Activated CD4-positive, CD25-positive, alpha-beta regulatory T cell treated with anti-CD3 and anti-CD28 coated beads, Interleukin-2, amount 50 U/mL, for 72 hours (primary cell): Measurements from ENCODE around the gene DIS3L.
"Not testable (repeated sequence)": the region's sequence is repeated elsewhere in the genome, so short reads cannot be mapped to it uniquely, and the experiment has no call there.

ENCODE experiments used
- DNase-seq: peaks from one replicate; pipeline ENCODE4 v3.0.0; 2021

The DIS3L gene

GRCh38 chr15:66278671-66279070, 14.7 kb upstream of the DIS3L start:
- no peak for DNase-seq

DNA sequence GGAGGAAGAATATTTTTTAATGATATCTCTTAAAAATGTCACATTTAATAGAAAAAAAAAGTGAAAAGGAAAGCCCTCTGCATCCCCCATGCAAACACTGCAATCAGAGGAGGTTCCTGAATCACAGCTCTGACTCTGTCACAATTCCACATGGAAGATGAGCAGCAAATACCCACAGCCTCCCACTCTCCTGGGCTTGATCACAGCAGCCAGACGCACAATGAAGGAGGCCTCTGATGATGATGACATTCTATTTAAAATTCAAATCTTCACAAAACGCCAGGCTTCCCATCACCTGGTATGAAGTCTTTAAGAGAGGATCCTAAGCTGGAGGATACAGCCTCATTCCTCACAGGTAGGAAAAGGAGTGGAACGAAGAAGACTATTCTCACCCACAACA, 9.1 kb upstream of the DIS3L start:
- DNase-seq: no peak

DNA sequence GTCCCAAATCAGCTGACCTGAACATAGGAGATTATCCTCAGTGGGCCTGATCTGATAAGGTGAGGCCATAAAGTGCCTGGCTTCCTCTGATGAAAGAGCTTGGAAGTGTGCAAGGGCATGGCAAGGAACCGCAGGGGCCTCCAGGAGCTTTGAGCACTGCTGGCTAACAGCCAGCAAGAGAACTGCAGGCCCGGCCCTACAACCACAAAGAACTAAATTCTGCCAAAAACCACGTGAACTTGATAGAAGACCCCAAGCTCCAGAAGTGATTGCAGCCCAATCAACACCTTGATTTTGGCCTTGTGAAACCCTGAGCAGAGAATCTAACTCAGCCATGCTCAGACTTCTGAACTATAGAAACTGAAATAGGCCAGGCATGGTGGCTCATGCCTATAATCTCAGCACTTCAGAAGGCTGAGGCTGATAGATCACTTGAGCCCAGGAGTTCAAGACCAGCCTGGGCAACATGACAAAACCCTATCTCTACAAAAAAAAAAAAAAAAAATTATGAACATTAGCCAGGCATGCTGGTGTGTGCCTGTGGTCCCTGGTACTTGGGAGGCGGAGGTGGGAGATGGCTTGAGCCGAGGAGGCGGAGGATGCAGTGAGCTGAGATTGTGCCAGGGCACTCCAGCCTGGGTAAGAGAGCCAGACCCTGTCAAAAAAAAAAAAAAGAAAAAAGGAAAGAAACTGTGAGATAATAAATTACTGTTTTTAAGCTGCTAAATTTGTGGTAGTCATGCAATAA, 7.7 kb upstream of the DIS3L start:
- DNase-seq: no peak

DNA sequence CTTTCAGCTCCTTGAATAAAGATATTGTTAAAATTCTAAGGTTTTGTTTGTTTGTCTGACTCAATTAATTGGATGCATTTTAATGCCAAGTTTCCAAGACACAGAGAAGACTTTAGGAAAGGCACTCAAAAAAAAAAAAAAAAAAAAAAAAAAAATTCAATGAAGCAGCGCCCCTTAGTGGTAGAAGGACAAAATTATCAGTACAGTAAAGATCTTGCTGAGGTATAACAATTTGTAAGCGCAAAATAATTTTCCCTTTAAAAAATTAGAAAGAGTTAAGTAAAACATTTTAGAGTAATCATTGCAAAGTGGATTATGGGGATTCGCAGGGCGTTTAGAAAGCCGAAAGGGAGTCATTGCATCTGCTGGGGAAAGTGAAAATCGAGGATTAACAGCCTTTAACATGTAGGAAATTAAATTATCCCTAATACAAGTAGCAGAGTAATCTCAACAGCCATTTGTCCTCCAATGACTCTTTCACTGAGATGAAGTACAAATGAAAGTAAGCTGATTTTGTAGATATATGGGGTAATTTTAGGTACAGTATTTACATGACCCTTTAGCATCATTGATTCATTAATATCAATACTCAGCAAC, 5.8 kb upstream of the DIS3L start:
- DNase-seq: no peak

- DNase-seq: no peak
These were observed 5.3 kb upstream of the DIS3L start for GRCh38 chr15:66288093-66288492.

DNA sequence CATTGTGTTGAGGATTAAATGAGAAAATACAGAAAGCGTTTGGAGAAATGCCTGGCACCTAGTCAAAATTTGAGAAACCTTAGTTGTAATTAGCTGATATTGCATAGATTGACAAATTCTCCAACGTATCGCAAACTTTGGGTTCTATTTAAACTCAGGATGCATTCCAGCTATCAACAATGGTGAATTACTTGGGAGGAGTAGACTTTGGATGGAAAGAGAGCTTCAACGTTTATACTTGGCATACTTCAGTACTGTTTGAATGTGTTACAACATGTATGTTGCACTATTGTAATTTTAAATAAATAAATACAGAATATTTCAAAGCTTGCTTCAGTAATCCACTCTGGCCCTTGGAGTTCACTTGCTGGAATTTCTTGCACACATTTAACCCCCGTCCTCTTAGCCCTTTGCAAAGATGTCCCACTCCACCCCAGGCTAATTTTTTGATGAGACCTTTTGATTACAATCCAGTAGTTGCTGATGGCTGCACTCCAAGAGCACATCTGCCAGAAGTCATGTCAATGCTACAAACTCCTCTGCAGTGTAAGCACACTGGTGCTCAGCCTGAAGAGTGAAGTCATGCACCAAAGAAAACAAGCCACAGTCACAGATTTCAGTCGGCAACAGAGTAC, 4.7 kb upstream of the DIS3L start:
- DNase-seq: no peak

DNA sequence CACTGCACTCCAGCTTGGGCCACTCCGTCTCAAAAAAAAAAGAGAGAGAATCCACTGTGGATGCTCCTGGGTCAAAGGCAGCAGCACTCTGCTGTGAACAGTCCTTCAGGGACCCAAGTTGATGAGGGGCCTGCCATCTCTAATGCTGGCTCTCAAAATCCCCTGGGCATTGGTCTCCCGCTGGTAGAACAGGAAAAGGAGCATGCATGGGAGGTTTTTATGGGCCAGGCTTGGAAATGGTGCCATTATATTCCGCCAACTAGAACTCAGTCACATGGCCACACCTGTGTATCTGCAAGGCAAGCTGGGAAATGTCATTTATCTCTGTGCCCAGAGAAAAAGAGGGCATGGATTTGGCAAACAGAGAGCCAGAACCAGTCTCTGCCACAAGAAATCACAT, 3.4 kb upstream of the DIS3L start:
- no peak for DNase-seq

DNA sequence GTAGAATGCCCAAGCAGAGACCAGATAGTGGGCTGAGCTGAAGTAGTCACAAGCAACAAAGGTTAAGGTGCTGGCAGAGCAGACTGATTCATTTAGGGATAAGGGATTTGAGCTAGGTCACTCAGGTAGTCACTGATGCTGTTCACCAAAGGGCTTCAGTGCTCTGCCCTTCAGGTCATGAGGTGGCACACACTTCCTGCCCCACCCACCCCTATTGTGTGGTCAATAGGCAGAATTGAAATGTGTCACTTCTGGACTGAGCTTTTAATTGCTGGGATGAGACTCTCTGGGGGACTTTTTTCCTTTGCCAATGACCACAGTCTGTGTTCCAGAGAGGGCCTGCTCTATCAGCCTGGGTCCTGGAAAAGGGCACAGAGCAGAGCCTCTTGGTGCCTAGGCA, 2.9 kb upstream of the DIS3L start:
- DNase-seq: no peak

DNA sequence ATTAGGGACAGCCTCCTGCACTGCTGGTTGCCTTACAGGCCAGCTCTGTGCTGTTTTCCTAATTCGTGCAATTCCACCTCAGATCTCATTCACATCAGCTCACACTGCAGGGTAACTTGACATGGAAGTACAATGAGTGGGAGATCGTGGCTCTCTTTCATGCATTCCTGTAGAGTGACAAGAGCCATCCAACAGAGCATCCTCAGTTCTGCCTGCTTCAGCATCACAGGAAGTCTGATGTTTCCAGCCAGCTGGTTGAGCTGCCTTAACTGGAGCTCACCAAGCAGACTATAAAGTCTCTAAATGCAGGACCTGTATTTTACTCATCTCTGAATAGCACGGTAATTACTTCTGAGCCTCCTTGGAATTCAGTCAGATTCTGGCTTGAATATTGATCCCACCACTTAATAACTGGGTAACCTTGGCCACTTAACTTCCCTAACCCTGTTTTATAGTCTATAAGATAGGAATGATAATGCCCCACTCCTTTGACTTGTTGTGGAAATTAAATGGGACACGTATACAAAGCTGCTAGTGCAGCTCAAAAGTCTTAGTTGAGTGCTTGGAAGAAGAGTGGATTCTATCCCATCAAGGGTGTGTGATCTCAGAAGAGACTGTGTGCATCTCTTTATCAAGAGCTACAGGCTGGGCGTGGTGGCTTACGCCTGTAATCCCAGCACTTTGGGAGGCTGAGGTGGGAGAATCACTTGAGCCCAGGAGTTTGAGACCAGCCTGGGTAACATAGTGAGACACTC, 1.4 kb upstream of the DIS3L start:
- DNase-seq: no peak

DNA sequence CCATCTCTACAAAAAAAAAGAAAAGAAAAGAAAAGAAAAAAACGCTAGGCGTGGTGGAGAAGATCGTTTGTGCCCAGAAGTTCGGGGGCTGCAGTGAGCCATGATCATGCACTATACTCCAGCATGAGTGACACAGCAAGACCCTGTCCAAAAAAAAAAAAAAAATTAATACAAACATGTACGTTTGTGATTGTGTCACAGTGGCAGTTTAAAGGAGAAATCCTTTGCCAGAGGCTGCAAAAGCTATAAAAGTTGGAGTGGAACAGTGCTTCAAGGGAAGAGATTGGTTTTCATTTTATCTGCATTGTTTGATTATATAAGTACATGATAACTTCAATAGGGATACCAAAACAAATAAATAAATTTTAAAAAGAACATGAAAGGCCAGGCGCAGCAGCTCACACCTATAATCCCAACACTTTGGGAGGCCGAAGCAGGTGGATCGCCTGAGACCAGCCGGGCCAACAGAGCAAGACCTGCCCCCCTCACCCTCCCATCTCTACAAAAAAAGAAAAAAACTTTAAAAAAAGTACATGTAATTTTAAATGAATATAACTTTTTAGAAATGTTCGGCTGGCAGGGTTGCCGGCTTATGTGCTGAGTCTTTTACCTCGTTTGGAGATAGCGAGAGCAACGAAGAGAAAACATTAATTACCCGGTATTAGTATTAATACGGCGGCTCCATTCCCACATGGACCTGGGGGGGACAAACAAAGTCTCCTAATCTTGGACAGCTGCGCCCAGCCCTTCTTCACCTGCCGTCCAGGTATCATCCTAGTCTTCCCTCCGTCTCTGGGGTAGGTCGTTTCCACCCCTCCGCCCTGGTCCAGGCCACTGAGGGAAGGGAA, 573 bp upstream of the DIS3L start:
- no peak for DNase-seq

DNA sequence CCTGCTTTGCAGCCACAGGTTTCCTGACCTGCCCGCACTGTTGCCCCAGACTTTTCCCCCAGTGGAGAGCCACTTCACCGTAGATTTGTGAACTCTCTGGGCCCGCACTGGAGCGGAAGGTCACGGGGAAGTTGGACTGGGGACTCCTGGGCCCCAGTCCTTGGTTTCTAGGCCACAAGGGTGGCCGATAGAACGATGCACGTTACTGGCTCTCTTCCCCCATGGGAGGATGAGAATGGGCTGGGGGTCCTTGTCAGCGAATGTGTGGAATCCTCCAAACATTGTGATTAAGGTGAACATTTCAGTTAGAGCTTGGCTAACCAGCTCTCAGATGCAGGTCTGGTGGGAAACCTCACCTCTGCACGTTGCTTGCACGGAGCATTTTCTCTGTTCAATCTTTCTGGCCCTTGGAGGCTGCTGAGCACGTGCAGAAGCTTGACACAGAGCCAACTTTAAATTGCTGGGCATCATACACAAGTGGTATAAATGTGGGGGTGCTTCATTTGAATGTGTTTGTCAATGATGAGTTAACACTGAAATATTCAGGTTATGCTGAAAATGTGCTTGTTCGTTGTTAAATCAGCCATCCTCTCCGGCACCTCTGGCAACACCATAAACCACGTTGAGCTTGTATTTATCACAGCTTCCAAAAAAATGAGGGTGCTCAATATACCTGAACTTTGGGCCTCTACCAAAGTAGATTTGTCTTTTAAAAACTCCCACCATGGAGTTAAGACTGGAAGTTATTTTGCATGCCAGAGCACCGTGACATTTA, 976 bp downstream of the DIS3L start:
- no peak for DNase-seq

GRCh38 chr15:66294932-66295235, 1.5 kb downstream of the DIS3L start:
- DNase-seq: no peak

- no peak for DNase-seq
These were observed 2.8 kb downstream of the DIS3L start for GRCh38 chr15:66296186-66296585.

DNA sequence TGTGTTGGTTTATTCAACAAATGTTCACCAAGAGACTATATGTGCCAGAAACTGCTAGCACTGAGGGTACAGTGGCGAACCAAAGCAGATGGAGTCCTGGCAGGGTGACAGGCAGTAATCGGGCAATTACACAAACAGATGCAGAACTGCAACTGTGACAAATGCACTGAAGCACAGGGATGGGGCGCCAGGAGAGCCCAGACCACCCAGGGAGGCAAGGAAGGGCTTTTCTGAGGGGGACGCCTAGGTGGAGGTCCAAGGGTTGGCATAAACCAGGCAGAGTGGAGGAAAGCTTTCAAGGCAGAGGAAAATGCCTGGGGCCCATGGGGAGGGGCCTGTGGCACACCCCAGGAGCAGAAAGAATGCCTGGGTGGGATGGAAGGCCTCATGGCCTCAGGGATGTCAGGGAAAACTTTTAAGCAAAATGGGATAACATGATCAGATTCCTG, 5.5 kb downstream of the DIS3L start:
- DNase-seq: no peak

- no peak for DNase-seq
These were observed 9.3 kb downstream of the DIS3L start for GRCh38 chr15:66302489-66303278.

GRCh38 chr15:66304425-66304824, 11.1 kb downstream of the DIS3L start:
- DNase-seq: not testable (repeated sequence)

DNA sequence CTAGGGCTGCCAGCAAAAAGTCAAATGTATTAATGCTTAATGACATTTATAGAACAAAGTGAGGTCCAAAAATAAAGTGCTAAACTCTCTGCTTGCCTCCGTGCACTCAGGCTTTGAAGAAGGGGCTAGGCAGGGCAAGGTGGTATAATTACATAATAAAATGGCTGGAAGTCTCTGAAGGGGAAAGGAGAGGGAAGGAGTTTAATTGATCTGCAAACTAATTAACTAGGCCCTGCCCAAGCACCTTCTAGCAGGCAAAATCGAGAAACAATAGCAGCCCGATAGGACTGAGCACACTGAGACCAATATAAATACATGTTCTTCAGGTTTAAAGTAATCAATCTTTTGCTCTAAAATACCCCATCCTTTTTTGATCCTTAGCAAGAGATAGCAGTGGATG, 13.0 kb downstream of the DIS3L start:
- DNase-seq: no peak

DNA sequence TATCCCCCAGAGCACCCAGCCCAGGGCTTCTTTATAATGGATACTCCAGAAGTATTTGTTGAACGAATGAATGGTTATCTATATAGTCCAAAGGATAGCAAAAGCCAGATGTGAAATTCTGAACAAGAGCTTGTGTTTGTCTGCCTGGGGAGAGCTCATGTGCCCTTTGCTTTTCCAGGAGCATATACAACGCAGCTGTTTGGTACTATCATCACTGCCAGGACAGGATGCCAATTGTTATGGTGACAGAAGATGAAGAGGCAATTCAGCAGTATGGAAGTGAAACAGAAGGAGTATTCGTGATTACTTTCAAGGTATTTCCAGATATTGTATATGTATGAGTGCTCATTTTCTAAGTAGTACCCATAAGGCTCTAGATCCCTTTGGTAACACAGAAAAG, 15.2 kb downstream of the DIS3L start:
- DNase-seq: no peak

- no peak for DNase-seq
These were observed 16.5 kb downstream of the DIS3L start for GRCh38 chr15:66309828-66310227.

GRCh38 chr15:66310786-66311185, 17.4 kb downstream of the DIS3L start:
- no peak for DNase-seq

DNA sequence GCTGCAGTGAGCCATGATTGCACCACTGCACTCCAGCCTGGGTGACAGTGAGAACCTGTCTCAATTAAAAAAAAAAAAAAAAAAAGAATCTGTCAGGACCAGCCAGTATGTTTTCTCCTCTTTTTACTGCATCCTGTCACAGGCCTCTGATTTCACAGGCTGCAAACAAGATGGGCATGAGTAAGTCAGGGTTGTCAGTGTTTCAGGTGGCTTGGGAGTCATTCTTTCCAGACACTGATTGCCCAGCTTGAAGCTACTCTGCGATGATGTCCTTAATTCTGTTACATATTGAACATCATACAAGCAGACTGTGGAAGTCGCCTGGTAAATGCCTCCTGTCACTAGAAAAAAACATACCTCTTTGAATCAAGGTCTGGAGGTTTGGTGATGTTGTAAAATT, 18.8 kb downstream of the DIS3L start:
- no peak for DNase-seq
